SW480 (cell line): ENCODE data around the gene C20orf144.
"Not testable (repeated sequence)": the region's sequence is repeated elsewhere in the genome, so short reads cannot be mapped to it uniquely, and the experiment has no call there.

Experiments used
- DNase-seq: peaks from one replicate; pipeline ENCODE4 v3.0.0-alpha.2; 2016; ENCODE audit warnings: low spot score

C20orf144 gene

DNA sequence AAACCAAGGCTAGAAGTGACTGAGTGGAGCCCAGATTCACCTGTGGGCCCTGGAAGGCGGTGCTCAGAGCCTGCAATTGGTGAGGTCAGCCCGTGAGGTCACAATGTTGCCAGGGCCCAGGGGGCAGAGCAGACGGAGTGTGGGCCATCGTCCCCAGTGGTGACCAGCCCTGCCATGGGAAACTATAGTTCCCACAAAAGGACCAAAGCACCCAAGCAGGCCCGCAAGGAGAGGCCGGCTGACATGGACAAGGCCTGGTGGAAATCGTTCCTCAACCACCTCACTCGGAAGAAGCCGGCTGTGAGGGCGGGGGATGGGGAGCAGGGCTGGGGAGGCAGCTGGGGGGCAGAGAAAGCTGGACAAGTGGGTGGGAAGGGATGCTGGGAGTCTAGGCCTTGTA is at the start of gene C20orf144:
C20orf144 (plus strand) TSS at position 156 of the 400 bp plus-strand sequence; CDS start at position 175, 19 bp downstream.
- DNase-seq: no peak

DNA sequence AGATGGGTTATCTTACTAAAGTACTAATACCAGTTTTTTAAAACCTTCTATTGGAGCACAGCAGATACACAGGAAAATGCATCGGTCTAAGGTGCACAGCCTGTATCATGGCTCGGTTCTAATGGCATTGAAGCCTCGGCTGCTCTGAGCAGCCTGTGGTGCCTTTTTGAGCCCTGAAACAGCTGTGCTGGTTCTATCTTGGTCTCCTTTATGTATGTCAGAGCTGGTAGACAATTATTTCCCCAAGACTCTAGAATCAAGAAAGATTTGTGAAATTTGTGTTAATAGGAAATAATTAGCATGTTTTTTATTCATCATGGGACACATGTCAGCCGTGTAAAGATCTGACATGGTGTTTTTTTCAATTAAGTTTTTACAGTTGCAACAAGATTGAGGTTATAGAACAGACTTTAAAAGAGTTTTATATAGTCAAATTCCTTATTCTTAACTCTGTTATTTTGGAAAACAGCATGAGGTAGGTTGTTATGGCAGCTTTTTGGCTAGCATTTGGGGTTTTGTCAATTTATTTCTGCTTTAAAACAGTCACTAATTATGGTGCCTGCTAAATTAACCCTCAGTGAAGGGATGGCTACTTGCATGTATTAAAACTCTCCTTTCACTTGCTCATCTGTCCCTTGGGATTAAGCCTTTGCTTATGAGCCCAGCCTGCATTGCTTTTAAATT is 40.3 kb upstream of the C20orf144 start:
- DNase-seq: no peak

- no peak for DNase-seq
These were observed 39.3 kb upstream of the C20orf144 start for GRCh38 chr20:33622705-33623365.

DNA sequence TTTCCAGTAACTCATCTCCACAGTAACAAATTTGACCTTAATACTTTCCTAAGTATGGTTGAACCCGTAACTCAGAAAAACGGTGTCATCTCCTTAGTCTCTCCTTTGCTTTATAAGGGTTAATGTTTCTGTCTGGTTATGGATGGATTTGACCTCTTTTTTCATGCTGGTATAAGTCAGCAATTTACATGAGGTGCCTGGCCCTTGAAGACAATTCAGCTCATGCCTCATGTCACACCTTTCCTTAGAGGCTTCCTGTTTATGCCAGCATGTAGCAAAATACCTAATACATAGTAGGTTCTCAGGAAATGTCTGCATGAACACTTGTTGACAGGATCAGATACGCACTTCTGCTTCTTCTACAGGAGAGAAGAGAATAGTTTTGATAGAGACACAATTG is 37.7 kb upstream of the C20orf144 start:
- no peak for DNase-seq

- DNase-seq: no peak
These were observed 35.9 kb upstream of the C20orf144 start for GRCh38 chr20:33626190-33626589.

GRCh38 chr20:33627577-33628216 is 34.4 kb upstream of the C20orf144 start:
- no peak for DNase-seq

DNA sequence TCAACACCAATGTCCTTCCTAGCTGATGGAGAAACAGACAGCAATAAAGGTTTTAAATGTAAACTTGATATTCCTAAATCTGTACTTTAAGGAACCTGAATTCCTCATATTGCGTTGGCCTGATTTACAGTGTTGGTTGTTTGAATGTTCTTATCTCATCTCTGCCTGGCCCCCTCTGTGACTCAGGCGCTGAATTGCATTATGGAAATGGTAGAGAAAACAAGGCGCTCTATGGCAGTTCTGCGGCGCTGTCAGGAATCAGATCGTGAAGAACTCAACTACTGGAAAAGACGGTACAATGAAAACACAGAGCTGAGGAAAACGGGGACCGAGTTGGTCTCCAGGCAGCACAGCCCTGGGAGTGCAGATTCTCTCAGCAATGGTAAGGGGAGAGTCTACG is 32.6 kb upstream of the C20orf144 start:
- DNase-seq: no peak

DNA sequence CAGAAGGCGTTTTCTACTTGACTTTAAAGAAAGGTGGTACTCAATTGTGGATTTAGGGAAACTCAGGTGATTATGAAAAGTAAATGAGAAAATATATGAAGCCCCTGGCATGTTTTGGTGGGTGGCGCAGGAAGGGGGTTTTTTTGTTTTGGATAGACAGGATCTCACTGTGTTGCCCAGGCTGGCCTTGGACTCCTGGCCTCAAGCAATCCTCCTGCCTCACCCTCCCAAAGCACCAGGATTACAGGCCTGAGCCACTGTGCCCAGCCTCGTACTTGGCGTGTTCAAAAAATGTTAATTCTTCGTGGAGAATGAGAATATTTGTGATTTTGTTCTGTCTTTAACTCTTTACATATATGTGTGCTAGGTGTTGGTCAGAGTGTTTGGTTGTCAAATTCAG is 32.1 kb upstream of the C20orf144 start:
- no peak for DNase-seq

- DNase-seq: no peak
These were observed 31.6 kb upstream of the C20orf144 start for GRCh38 chr20:33630507-33630906.

GRCh38 chr20:33631910-33632309 is 30.2 kb upstream of the C20orf144 start:
- DNase-seq: not testable (repeated sequence)

DNA sequence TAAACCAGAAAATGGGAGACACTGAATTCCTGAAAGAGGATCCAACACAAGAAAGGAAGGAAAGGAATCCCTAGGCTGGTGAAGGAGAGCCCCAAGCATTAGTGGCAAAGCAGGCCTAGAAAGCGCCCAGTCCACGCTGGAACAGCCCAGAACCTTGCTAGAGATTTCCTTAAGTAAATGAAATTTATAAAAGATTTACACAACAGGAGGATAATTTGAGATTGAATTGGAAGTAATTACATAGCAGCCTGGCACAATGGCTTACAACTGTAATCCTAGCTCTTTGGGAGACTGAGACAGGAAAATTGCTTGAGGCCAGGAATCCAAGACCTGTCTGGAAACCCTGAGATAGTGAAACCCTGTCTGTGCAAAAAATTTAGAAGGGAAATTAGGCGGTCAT is 26.8 kb upstream of the C20orf144 start:
- no peak for DNase-seq

DNA sequence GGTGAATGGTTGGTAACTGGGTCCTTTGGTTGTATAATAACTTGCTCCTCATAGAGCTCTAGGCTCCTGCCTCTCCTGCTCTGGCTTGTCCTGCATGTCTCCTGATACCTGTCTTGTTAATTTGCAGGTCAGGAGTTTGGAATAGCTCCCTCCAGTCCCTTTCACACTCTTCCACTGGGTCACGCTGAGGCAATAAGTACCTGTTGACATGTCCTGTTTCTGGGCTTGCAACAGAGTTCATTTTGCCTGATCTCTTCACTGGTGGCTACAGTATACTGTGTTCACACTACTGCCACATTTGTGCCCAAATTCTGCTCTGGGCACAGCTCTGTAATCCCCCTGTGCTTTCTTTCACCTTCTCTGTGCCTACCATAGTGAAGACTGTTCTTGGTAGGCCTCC is 25.4 kb upstream of the C20orf144 start:
- DNase-seq: no peak

GRCh38 chr20:33640287-33640686 is 21.8 kb upstream of the C20orf144 start:
- DNase-seq: peak; percentile 51

- DNase-seq: no peak
These were observed 17.6 kb upstream of the C20orf144 start for GRCh38 chr20:33644313-33645071.

- no peak for DNase-seq
These were observed 17.1 kb upstream of the C20orf144 start for GRCh38 chr20:33645072-33645358.

- no peak for DNase-seq
These were observed 16.7 kb upstream of the C20orf144 start for GRCh38 chr20:33645396-33645795.

- DNase-seq: no peak
These were observed 15.9 kb upstream of the C20orf144 start for GRCh38 chr20:33646191-33646590.

DNA sequence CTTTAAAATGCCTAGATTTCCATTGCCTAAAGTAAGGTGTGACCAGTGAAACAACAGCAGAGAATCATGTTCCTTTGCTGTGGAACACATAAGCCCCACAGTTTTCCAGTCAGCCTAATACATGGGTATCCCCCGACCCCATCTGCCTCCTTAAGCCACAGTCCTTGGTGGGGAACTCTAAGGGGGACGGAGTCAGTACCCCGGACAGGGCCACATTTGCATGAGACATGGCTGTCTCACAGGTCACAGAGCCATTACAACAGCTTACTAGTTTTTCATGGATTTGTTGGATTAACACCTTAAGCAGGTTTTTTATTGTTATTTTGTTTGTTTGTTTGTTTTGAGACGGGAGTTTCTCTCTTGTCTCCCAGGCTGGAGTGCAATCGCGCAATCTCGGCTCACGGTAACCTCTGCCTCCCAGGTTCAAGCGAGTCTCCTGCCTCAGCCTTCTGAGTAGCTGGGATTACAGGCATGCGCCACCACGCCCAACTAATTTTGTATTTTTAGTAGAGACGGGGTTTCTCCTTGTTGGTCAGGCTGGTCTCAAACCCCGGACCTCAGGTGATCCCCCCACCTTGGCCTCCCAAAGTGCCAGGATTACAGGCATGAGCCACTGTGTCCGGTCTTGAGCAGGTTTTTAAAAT is 15.0 kb upstream of the C20orf144 start:
- DNase-seq: not testable (repeated sequence)

- no peak for DNase-seq
These were observed 14.3 kb upstream of the C20orf144 start for GRCh38 chr20:33647603-33648395.

- DNase-seq: no peak
These were observed 13.6 kb upstream of the C20orf144 start for GRCh38 chr20:33648396-33649004.

DNA sequence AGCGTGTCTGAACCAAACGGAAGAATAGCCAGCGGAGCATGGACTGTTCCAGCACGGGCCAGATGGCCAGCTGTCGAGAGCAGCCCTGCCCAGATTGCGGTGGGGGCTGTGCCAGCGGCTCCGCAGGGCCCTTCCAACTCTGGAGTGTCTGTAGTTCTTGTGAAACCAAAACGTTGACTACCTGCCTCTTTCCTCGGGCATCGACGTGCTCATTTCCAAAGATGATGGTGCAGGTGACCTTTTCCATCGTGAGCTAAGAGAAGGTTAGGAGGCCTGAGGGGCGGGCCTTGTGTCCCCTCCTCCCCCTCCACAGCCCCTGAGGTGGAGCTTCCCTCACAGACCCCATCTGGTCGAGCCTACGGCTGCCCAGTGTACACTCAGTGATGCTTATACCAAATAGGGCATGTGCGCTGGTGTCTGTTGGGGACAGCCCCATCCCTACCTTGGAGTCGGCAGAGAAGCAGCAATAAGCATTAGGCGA is 12.9 kb upstream of the C20orf144 start:
- DNase-seq: no peak
